ENCODE results near the gene PAWR.

Gene PAWR

GRCh38 chr12:79591988-79592387 lies 98.8 kb downstream of the PAWR start:
- H3K4me3 ChIP-seq (ENCODE audit: low read depth, low read length): no peak overlapping the region
- in situ Hi-C loops (cut with HindIII; ENCODE audit: low pct_ligation_motif_present, low sequenced_read_pairs): no loop called here
- H3K36me3 ChIP-seq (replicated peaks): no peaks in the 10 kb centered on the region
- no peaks in the 10 kb centered on the region for H3K27me3 ChIP-seq (replicated peaks)
- DNase-seq: no peak
- H3K27ac ChIP-seq: no peak overlapping the region
- TF ChIP-seq CTCF (IDR thresholded peaks at IDR 0.05; ENCODE audit: low read depth, low read length, missing control alignments): no peak

- H3K36me3 ChIP-seq (replicated peaks): no peaks in the 10 kb centered on the region
- TF ChIP-seq CTCF (IDR thresholded peaks at IDR 0.05; ENCODE audit: low read depth, low read length, missing control alignments): no peak
- no peak for DNase-seq
- H3K4me3 ChIP-seq (ENCODE audit: low read depth, low read length): no peak overlapping the region
- in situ Hi-C loops (cut with HindIII; ENCODE audit: low pct_ligation_motif_present, low sequenced_read_pairs): no loop called here
- H3K27ac ChIP-seq: no peak overlapping the region
- H3K27me3 ChIP-seq (replicated peaks): no peaks in the 10 kb centered on the region
Measured at GRCh38 chr12:79590751-79591150, 100.0 kb downstream of the PAWR start.

- Histone ChIP-seq H3K27me3 (replicated peaks) (no peaks in the 10 kb centered on the region), H3K4me3 (ENCODE audit: low read depth, low read length) (no peak overlapping the region), H3K27ac (no peak overlapping the region), H3K36me3 (replicated peaks) (no peaks in the 10 kb centered on the region)
- TF ChIP-seq CTCF (IDR thresholded peaks at IDR 0.05; ENCODE audit: low read depth, low read length, missing control alignments): no peak
- in situ Hi-C loops (cut with HindIII; ENCODE audit: low pct_ligation_motif_present, low sequenced_read_pairs): no loop called here
- no peak for DNase-seq
Measured at GRCh38 chr12:79587368-79587767, 103.4 kb downstream of the PAWR start.

- DNase-seq: no peak
- TF ChIP-seq CTCF (IDR thresholded peaks at IDR 0.05; ENCODE audit: low read depth, low read length, missing control alignments): no peak
- Histone ChIP-seq H3K27ac (no peak overlapping the region), H3K36me3 (replicated peaks) (no peaks in the 10 kb centered on the region), H3K4me3 (ENCODE audit: low read depth, low read length) (no peak overlapping the region), H3K27me3 (replicated peaks) (no peaks in the 10 kb centered on the region)
- in situ Hi-C loops (cut with HindIII; ENCODE audit: low pct_ligation_motif_present, low sequenced_read_pairs): no loop called here
Measured at GRCh38 chr12:79585147-79585546, 105.6 kb downstream of the PAWR start.

- Histone ChIP-seq H3K4me3 (ENCODE audit: low read depth, low read length) (no peak overlapping the region), H3K27ac (no peak overlapping the region), H3K36me3 (replicated peaks) (peaks cover 9% of the 10 kb centered on the region), H3K27me3 (replicated peaks) (no peaks in the 10 kb centered on the region)
- DNase-seq: no peak
- TF ChIP-seq CTCF (IDR thresholded peaks at IDR 0.05; ENCODE audit: low read depth, low read length, missing control alignments): no peak
- in situ Hi-C loops (cut with HindIII; ENCODE audit: low pct_ligation_motif_present, low sequenced_read_pairs): loop anchor here (25.0 kb wide), 1 partner anchor 613 kb away; no protein-coding TSS in a partner anchor
Measured at GRCh38 chr12:79573820-79574219, 116.9 kb downstream of the PAWR start.

GRCh38 chr12:79569679-79570078 lies 121.1 kb downstream of the PAWR start:
- Histone ChIP-seq H3K36me3 (replicated peaks) (peaks cover 13% of the 10 kb centered on the region), H3K27me3 (replicated peaks) (no peaks in the 10 kb centered on the region), H3K27ac (no peak overlapping the region), H3K4me3 (ENCODE audit: low read depth, low read length) (no peak overlapping the region)
- TF ChIP-seq CTCF (IDR thresholded peaks at IDR 0.05; ENCODE audit: low read depth, low read length, missing control alignments): no peak
- in situ Hi-C loops (cut with HindIII; ENCODE audit: low pct_ligation_motif_present, low sequenced_read_pairs): loop anchor here (25.0 kb wide), 1 partner anchor 618 kb away; no protein-coding TSS in a partner anchor
- no peak for DNase-seq
